Measurements from ENCODE around the gene RPS26. TPM values are rescaled to one million over a fixed set of nuclear protein-coding genes. Genes with fewer than 3 reads are reported as not detected.

Gene RPS26
- total RNA-seq, 1 donor from 2014 or later = 43.9 TPM

DNA sequence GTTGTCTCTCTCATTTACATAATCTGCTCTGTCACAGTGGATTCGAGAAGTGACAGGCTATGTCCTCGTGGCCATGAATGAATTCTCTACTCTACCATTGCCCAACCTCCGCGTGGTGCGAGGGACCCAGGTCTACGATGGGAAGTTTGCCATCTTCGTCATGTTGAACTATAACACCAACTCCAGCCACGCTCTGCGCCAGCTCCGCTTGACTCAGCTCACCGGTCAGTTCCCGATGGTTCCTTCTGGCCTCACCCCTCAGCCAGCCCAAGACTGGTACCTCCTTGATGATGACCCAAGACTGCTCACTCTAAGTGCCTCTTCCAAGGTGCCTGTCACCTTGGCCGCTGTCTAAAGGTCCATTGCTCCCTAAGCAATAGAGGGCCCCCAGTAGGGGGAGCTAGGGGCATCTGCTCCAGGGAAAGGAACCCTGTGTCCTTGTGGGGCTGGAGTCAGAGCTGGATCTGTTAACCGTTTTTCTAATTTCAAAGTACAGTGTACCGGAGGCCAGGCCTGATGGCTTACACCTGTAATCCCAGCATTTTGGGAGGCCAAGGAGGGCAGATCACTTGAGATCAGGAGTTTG, 43.3 kb downstream of the RPS26 start:
- DNase-seq (ENCODE audit: low spot score) = no peak
- no peak overlapping the region for H3K27ac Mint-ChIP-seq
- H3K9me3 Mint-ChIP-seq = no peaks in the 10 kb centered on the region
- peaks cover 1% of the 10 kb centered on the region for H3K4me1 Mint-ChIP-seq (ENCODE audit: low read depth)
- intact Hi-C loops (cut with micrococcal nuclease) = no loop called here
- H3K36me3 Mint-ChIP-seq (ENCODE audit: low read depth) = no peaks in the 10 kb centered on the region
- no peak overlapping the region for H3K4me3 Mint-ChIP-seq (ENCODE audit: low read depth)
- H3K27me3 Mint-ChIP-seq (ENCODE audit: low read depth) = peaks cover 28% of the 10 kb centered on the region

GRCh38 chr12:56086096-56086495, 44.4 kb downstream of the RPS26 start:
- H3K4me1 Mint-ChIP-seq (ENCODE audit: low read depth) = peaks cover 1% of the 10 kb centered on the region
- DNase-seq (ENCODE audit: low spot score) = no peak
- peaks cover 25% of the 10 kb centered on the region for H3K27me3 Mint-ChIP-seq (ENCODE audit: low read depth)

DNA sequence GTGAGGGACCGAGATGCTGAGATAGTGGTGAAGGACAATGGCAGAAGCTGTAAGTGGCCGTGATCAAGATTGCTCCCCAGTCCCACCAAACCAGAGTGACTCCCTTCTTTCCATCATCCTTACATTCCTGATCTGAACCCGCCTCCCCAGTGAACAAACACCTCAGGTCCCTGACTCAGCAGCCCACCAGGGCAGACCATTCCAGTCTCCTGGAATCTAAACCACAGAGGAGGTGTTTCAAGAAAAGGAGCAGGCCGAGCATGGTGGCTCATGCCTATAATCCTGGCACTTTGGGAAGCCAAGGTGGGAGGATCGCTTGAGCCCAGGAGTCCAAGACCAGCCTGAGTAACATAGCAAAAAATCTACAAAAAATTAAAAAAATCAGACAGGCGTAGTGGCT, 44.9 kb downstream of the RPS26 start:
- H3K4me3 Mint-ChIP-seq (ENCODE audit: low read depth) = no peak overlapping the region
- no peak for DNase-seq (ENCODE audit: low spot score)
- peaks cover 1% of the 10 kb centered on the region for H3K4me1 Mint-ChIP-seq (ENCODE audit: low read depth)
- no peaks in the 10 kb centered on the region for H3K36me3 Mint-ChIP-seq (ENCODE audit: low read depth)
- no peak overlapping the region for H3K27ac Mint-ChIP-seq
- no peaks in the 10 kb centered on the region for H3K9me3 Mint-ChIP-seq
- intact Hi-C loops (cut with micrococcal nuclease) = no loop called here
- peaks cover 21% of the 10 kb centered on the region for H3K27me3 Mint-ChIP-seq (ENCODE audit: low read depth)

More at GRCh38 chr12:56086096-56086495, 44.4 kb downstream of the RPS26 start:
- H3K27ac Mint-ChIP-seq = no peak overlapping the region
- intact Hi-C loops (cut with micrococcal nuclease) = no loop called here
- no peak overlapping the region for H3K4me3 Mint-ChIP-seq (ENCODE audit: low read depth)
- H3K36me3 Mint-ChIP-seq (ENCODE audit: low read depth) = no peaks in the 10 kb centered on the region
- no peaks in the 10 kb centered on the region for H3K9me3 Mint-ChIP-seq

DNA sequence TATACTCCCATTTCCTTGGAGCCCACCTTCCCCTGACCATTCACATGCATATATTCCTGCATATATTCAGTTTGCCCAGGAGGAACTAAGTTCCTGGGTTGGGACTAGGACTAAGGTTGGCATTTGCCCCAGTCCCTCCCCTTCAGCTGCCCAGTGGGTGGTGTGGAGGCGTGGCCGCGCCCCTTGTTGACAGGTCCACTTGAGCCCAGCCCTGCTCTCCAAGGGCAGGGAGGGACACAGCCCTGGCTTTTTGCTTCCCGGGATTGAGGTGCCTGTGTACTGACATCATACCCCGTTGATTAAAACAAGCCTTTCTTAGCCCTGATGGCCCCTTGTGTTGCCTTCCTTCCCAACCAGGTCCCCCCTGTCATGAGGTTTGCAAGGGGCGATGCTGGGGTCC, 45.5 kb downstream of the RPS26 start:
- Mint-ChIP-seq H3K9me3 (no peaks in the 10 kb centered on the region), H3K27me3 (ENCODE audit: low read depth) (peaks cover 17% of the 10 kb centered on the region), H3K4me1 (ENCODE audit: low read depth) (peaks cover 1% of the 10 kb centered on the region), H3K27ac (no peak overlapping the region), H3K36me3 (ENCODE audit: low read depth) (no peaks in the 10 kb centered on the region), H3K4me3 (ENCODE audit: low read depth) (no peak overlapping the region)
- intact Hi-C loops (cut with micrococcal nuclease) = no loop called here
- DNase-seq (ENCODE audit: low spot score) = no peak

Other genes starting within 250 kb of the RPS26 start
- 78.3 and 82.2 TPM in 2 replicates for gene SARNP, start 224.2 kb upstream of the RPS26 start, total RNA-seq
- 58.6 and 59.2 TPM in 2 replicates for gene ORMDL2, start 223.9 kb upstream of the RPS26 start, total RNA-seq
- gene DNAJC14, start 212.3 kb upstream of the RPS26 start, total RNA-seq = 34.8 and 35.2 TPM in 2 replicates
- not detected in 2 replicates for gene MMP19, start 199.0 kb upstream of the RPS26 start, total RNA-seq
- gene PYM1, start 114.0 kb upstream of the RPS26 start, total RNA-seq = 37.5 and 43.4 TPM in 2 replicates
- gene DGKA, start 110.8 kb upstream of the RPS26 start, total RNA-seq = 218 and 242 TPM in 2 replicates
- gene PMEL, start 75.9 kb upstream of the RPS26 start, total RNA-seq = 0.32 and 0.37 TPM in 2 replicates
- gene CDK2, start 75.1 kb upstream of the RPS26 start, total RNA-seq = 116 and 121 TPM in 2 replicates
- gene RAB5B, start 67.8 kb upstream of the RPS26 start, total RNA-seq = 47.9 and 51.0 TPM in 2 replicates
- 19.9 and 21.2 TPM in 2 replicates for gene SUOX, start 44.6 kb upstream of the RPS26 start, total RNA-seq
- gene IKZF4, start 20.9 kb upstream of the RPS26 start, total RNA-seq = 34.8 and 35.5 TPM in 2 replicates
- gene ERBB3, start 38.2 kb downstream of the RPS26 start, total RNA-seq = 0.11 and 0.71 TPM in 2 replicates
- gene PA2G4, start 62.6 kb downstream of the RPS26 start, total RNA-seq = 356 and 364 TPM in 2 replicates
- gene RPL41, start 74.7 kb downstream of the RPS26 start, total RNA-seq = 3,925 and 4,057 TPM in 2 replicates
- gene ZC3H10, start 76.3 kb downstream of the RPS26 start, total RNA-seq = 7.7 and 9.2 TPM in 2 replicates
- gene ESYT1, start 86.3 kb downstream of the RPS26 start, total RNA-seq = 154 TPM in 2 replicates
- gene MYL6B, start 110.7 kb downstream of the RPS26 start, total RNA-seq = 89.7 and 94.3 TPM in 2 replicates
- 1,051 and 1,067 TPM in 2 replicates for gene MYL6, start 116.4 kb downstream of the RPS26 start, total RNA-seq
- 131 and 136 TPM in 2 replicates for gene SMARCC2, start 147.6 kb downstream of the RPS26 start, total RNA-seq
- gene RNF41, start 180.0 kb downstream of the RPS26 start, total RNA-seq = 38.5 TPM in 2 replicates
- 77.3 and 86.8 TPM in 2 replicates for gene NABP2, start 182.4 kb downstream of the RPS26 start, total RNA-seq
- 0.39 and 1.4 TPM in 2 replicates for gene SLC39A5, start 188.1 kb downstream of the RPS26 start, total RNA-seq
- gene ANKRD52, start 216.5 kb downstream of the RPS26 start, total RNA-seq = 66.0 and 78.0 TPM in 2 replicates
- gene COQ10A, start 225.0 kb downstream of the RPS26 start, total RNA-seq = 15.9 and 17.0 TPM in 2 replicates